Ascending aorta (tissue), 2 donors: ENCODE results near the gene GPC5. TPM values are rescaled to one million over a fixed set of nuclear protein-coding genes. Genes with fewer than 3 reads are reported as not detected.

Source experiments
- DNase-seq, 2 donors: peaks; one replicate each; pipeline ENCODE4 v3.0.0-alpha.2; 2019; ENCODE audit warnings: low spot score in 2 of 2
- H3K27ac ChIP-seq, 2 donors: fragments of 200-600 bp; sonication (generic); one replicate each; pipeline ENCODE4 v1.5.1; 2016 to 2017; ENCODE audit warnings: mild to moderate bottlenecking in 1 of 2
- H3K27me3 ChIP-seq: fragments of 200-600 bp; sonication (generic); one replicate; pipeline ENCODE4 v1.5.1; 2017
- H3K36me3 ChIP-seq, 2 donors: fragments of 200-600 bp; sonication (generic); one replicate each; pipeline ENCODE4 v1.5.1; 2016
- H3K4me1 ChIP-seq, 2 donors: fragments of 200-600 bp; sonication (generic); one replicate each; pipeline ENCODE4 v1.5.1; 2016 to 2017; ENCODE audit warnings: mild to moderate bottlenecking in 1 of 2
- H3K4me3 ChIP-seq, 2 donors: fragments of 200-600 bp; sonication (generic); one replicate each; pipeline ENCODE4 v1.5.1; 2016 to 2017; ENCODE audit warnings: mild to moderate bottlenecking in 1 of 2
- H3K9me3 ChIP-seq, 2 donors: fragments of 200-600 bp; sonication (generic); one replicate each; pipeline ENCODE4 v1.5.1; 2016
- CTCF ChIP-seq, 3 experiments: fragments of 200-600 bp in 2 of 3; fragments of 450-650 bp in 1 of 3; sonication (generic) in 2 of 3; IDR thresholded peaks; one replicate each; pipeline ENCODE4 v1.5.1; 2016 to 2019; ENCODE audit warnings: antibody characterized with exemption in 3 of 3, mild to moderate bottlenecking in 1 of 3, moderate library complexity in 1 of 3
- intact Hi-C: fragments of 100-400 bp; cut with DNase I; formaldehyde crosslinking; loops from one replicate; pipeline ENCODE4 v1.15.1; 2023
- total RNA-seq: library from RNA; depleted of rRNA; stranded (reverse); fragments of >200 nt; gene quantifications from one replicate; pipeline ENCODE4 v1.1.0, GENCODE V29; 2016

Gene GPC5
- total RNA-seq, 1 donor from 2014 or later = not detected

GRCh38 chr13:91375116-91375729 is 23.2 kb upstream of the GPC5 start:
- no peaks in the 10 kb centered on the region for H3K9me3 ChIP-seq
- no peaks in the 10 kb centered on the region for H3K4me1 ChIP-seq
- no peak for DNase-seq
- intact Hi-C loops = no loop called here
- peak in 1 of 3 experiments; percentile 10 for TF ChIP-seq CTCF (IDR thresholded peaks at IDR 0.05)
- no peak overlapping the region for H3K27ac ChIP-seq
- H3K27me3 ChIP-seq = no peaks in the 10 kb centered on the region
- H3K4me3 ChIP-seq = no peak overlapping the region
- H3K36me3 ChIP-seq = no peaks in the 10 kb centered on the region

GRCh38 chr13:91381371-91381770 is 17.1 kb upstream of the GPC5 start:
- Histone ChIP-seq H3K9me3 (no peaks in the 10 kb centered on the region), H3K4me3 (no peak overlapping the region), H3K36me3 (no peaks in the 10 kb centered on the region), H3K27ac (no peak overlapping the region), H3K27me3 (no peaks in the 10 kb centered on the region), H3K4me1 (no peaks in the 10 kb centered on the region)
- no peak for DNase-seq
- TF ChIP-seq CTCF (IDR thresholded peaks at IDR 0.05) = peak in 1 of 3 experiments; percentile 21
- intact Hi-C loops = loop anchor here (10.0 kb wide), 1 partner anchor 343 kb away; no protein-coding TSS in a partner anchor

GRCh38 chr13:91383836-91384235 is 14.6 kb upstream of the GPC5 start:
- Histone ChIP-seq H3K9me3 (no peaks in the 10 kb centered on the region), H3K36me3 (no peaks in the 10 kb centered on the region), H3K27ac (no peak overlapping the region), H3K27me3 (no peaks in the 10 kb centered on the region), H3K4me1 (no peaks in the 10 kb centered on the region), H3K4me3 (no peak overlapping the region)
- TF ChIP-seq CTCF (IDR thresholded peaks at IDR 0.05) = no peak
- intact Hi-C loops = loop anchor here (10.0 kb wide), 1 partner anchor 341 kb away; no protein-coding TSS in a partner anchor
- DNase-seq = no peak

- Histone ChIP-seq H3K27me3 (no peaks in the 10 kb centered on the region), H3K9me3 (no peaks in the 10 kb centered on the region), H3K4me1 (no peaks in the 10 kb centered on the region), H3K4me3 (no peak overlapping the region), H3K36me3 (no peaks in the 10 kb centered on the region), H3K27ac (no peak overlapping the region)
- no peak for TF ChIP-seq CTCF (IDR thresholded peaks at IDR 0.05)
- intact Hi-C loops = loop anchor here (10.0 kb wide), 1 partner anchor 340 kb away; no protein-coding TSS in a partner anchor
- DNase-seq = no peak
These were observed 13.5 kb upstream of the GPC5 start for GRCh38 chr13:91384896-91385295.

- Histone ChIP-seq H3K9me3 (no peaks in the 10 kb centered on the region), H3K27me3 (no peaks in the 10 kb centered on the region), H3K27ac (no peak overlapping the region), H3K4me1 (no peaks in the 10 kb centered on the region), H3K4me3 (no peak overlapping the region), H3K36me3 (no peaks in the 10 kb centered on the region)
- no peak for TF ChIP-seq CTCF (IDR thresholded peaks at IDR 0.05)
- no peak for DNase-seq
- intact Hi-C loops = loop anchor here (10.0 kb wide), 1 partner anchor 336 kb away; no protein-coding TSS in a partner anchor
These were observed 9.2 kb upstream of the GPC5 start for GRCh38 chr13:91389186-91389585.
